Retinal pigment epithelial cell (primary cell): ENCODE results near the gene CP.

ENCODE experiments used
- DNase-seq: peaks from one replicate; pipeline ENCODE4 v3.0.0-alpha.2; 2010; ENCODE audit warnings: low read depth
- H3K4me3 ChIP-seq: 2 replicates; pipeline ENCODE4 v1.5.1; 2011; ENCODE audit warnings: mild to moderate bottlenecking, low read length, control low read depth, moderate library complexity
- TF ChIP-seq, protein P1 (sequence below): conservative IDR thresholded peaks from 2 replicates; pipeline ENCODE4 v1.5.1; 2011; ENCODE audit warnings: low read depth, low read length, control low read depth, inconsistent platforms

CP gene

GRCh38 chr3:149186219-149186618 is 35.4 kb downstream of the CP start:
- H3K4me3 ChIP-seq: no peak overlapping the region
- TF ChIP-seq, protein P1, sequence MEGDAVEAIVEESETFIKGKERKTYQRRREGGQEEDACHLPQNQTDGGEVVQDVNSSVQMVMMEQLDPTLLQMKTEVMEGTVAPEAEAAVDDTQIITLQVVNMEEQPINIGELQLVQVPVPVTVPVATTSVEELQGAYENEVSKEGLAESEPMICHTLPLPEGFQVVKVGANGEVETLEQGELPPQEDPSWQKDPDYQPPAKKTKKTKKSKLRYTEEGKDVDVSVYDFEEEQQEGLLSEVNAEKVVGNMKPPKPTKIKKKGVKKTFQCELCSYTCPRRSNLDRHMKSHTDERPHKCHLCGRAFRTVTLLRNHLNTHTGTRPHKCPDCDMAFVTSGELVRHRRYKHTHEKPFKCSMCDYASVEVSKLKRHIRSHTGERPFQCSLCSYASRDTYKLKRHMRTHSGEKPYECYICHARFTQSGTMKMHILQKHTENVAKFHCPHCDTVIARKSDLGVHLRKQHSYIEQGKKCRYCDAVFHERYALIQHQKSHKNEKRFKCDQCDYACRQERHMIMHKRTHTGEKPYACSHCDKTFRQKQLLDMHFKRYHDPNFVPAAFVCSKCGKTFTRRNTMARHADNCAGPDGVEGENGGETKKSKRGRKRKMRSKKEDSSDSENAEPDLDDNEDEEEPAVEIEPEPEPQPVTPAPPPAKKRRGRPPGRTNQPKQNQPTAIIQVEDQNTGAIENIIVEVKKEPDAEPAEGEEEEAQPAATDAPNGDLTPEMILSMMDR: no peak
- no peak for DNase-seq

DNA sequence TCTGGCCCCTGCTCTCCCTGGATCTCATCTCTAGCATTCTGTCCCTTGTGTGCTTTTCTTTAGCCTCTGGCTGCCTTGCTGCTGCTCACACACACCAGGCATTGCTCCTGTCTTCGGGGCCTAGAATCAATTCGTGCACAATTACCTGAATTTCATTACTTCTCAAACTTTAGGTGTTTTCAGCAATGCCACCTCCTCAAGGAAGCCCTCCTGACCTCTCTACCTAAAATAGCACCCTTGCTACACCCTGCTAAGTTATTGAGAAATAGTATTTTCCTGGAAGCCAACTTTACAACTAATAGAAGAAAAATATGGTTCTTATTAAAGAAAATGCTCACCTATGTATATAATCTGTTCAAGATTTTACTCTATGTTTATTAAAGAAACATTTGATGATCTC is 40.4 kb downstream of the CP start:
- no peak for DNase-seq

DNA sequence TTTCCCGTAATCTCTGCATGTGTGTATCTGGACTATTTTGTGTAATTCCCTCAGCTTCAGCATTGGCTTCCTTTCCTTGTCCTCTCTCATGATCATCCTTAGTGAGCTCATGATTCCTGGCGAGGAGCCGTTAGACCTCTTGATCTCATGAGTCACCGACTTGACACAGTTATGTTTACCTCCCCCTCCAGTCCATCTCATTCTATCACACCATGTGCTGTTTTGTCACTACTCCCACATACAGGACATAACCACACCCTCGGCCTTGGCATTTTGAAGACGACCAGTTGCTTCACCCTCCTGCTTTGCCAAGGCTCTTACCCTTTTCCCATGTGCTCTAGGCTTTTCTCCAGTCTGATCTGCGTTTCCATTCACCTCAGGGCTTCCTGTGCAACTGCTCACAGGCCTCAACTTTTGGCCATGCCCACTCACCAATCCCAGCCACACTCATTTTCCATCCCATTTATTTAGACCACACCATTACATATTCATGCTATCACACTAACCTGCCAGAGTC is 41.5 kb downstream of the CP start:
- H3K4me3 ChIP-seq: no peak overlapping the region
- TF ChIP-seq, protein P1: no peak
- DNase-seq: peak; percentile 99

More for the DNA sequence above, 40.4 kb downstream of the CP start:
- no peak overlapping the region for H3K4me3 ChIP-seq
- TF ChIP-seq, protein P1: no peak

DNA sequence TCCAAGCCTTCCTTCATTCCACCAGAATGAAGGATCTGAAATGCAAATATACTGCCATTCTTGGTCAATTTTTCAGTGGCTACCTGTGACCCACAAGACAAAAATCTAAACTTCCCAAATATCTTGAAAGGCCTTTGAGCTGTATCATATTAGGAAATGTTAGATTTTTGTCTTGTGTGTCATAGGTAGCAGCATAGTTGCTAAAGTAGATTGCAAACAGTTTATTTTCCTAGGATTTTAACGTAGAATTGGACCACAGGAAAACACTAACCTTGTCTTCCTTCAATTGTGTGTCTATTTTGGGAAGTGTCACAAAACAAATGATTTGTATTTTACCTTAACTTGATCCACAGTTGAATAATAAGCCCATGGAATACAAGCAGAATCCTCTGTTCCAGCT is 42.4 kb downstream of the CP start:
- H3K4me3 ChIP-seq: no peak overlapping the region
- TF ChIP-seq, protein P1: no peak

GRCh38 chr3:149177122-149177521 is 44.5 kb downstream of the CP start:
- DNase-seq: no peak
- TF ChIP-seq, protein P1: no peak
- no peak overlapping the region for H3K4me3 ChIP-seq

More for the DNA sequence above, 42.4 kb downstream of the CP start:
- DNase-seq: no peak

GRCh38 chr3:149174901-149175300 is 46.7 kb downstream of the CP start:
- H3K4me3 ChIP-seq: no peak overlapping the region
- TF ChIP-seq, protein P1: no peak
- DNase-seq: peak; percentile 76

GRCh38 chr3:149170672-149171071 is 51.0 kb downstream of the CP start:
- TF ChIP-seq, protein P1: no peak
- H3K4me3 ChIP-seq: no peak overlapping the region
- no peak for DNase-seq
